OCI-LY3 (cell line): ENCODE measurements around the gene AGRN.

Experiments
- H2AFZ ChIP-seq: fragments of 200-600, 300-600 bp; shearing (Covaris generic); 2 replicates; pipeline ENCODE4 v1.6.0; 2014; ENCODE audit warnings: antibody characterized with exemption, low read depth, low read length
- H3K27ac ChIP-seq: fragments of 200-600, 300-600 bp; sonication (generic); 2 replicates; pipeline ENCODE4 v1.5.1; 2014; ENCODE audit warnings: mild to moderate bottlenecking, low read length, moderate library complexity, mixed read lengths
- H3K27me3 ChIP-seq: fragments of 200-600, 300-600 bp; sonication (generic); 2 replicates; pipeline ENCODE4 v1.6.1; 2014; ENCODE audit warnings: low read depth, low read length, mixed read lengths
- H3K36me3 ChIP-seq: fragments of 200-600, 300-600 bp; sonication (generic); replicated peaks from 2 replicates; pipeline ENCODE3; 2014; ENCODE audit warnings: low read depth, low read length, mixed read lengths
- H3K4me1 ChIP-seq: fragments of 300-600, 200-600 bp; sonication (generic); 2 replicates; pipeline ENCODE4 v1.6.1; 2014; ENCODE audit warnings: low read length, mixed read lengths
- H3K4me2 ChIP-seq: fragments of 200-600, 300-600 bp; sonication (generic); 2 replicates; pipeline ENCODE4 v1.6.1; 2014; ENCODE audit warnings: low read length, mixed read lengths
- H3K4me3 ChIP-seq: fragments of 300-600, 200-600 bp; sonication (generic); 2 replicates; pipeline ENCODE4 v1.5.1; 2014; ENCODE audit warnings: antibody characterized with exemption, mild to moderate bottlenecking, low read length, moderate library complexity
- H3K79me2 ChIP-seq: fragments of 300-600, 200-600 bp; shearing (Covaris generic); 2 replicates; pipeline ENCODE4 v1.6.1; 2014; ENCODE audit warnings: mild to moderate bottlenecking, low read length, mixed read lengths
- H3K9ac ChIP-seq: fragments of 300-600, 200-600 bp; shearing (Covaris generic); 2 replicates; pipeline ENCODE4 v1.6.0; 2014; ENCODE audit warnings: mild to moderate bottlenecking, low read length, moderate library complexity
- H3K9me3 ChIP-seq: fragments of 200-600, 300-600 bp; shearing (Covaris generic); 2 replicates; pipeline ENCODE4 v1.6.1; 2014; ENCODE audit warnings: low read length, mixed read lengths; ENCODE audit not compliant: insufficient read depth
- H4K20me1 ChIP-seq: fragments of 200-600, 300-600 bp; sonication (generic); 2 replicates; pipeline ENCODE4 v1.6.1; 2016; ENCODE audit warnings: low read length, mixed read lengths; ENCODE audit not compliant: insufficient read depth
- EZH2phosphoT487 ChIP-seq: fragments of 200-600 bp; shearing (Covaris generic); IDR thresholded peaks from 2 replicates; pipeline ENCODE4 v1.6.1; 2018; ENCODE audit warnings: antibody characterized with exemption, mixed run types, low read depth
- TF ChIP-seq, protein P1 (sequence below): fragments of 200-600, 300-600 bp; sonication (generic); IDR thresholded peaks from 2 replicates; pipeline ENCODE4 v1.5.1; 2014; ENCODE audit warnings: antibody characterized with exemption, low read length, low read depth

The AGRN gene

DNA sequence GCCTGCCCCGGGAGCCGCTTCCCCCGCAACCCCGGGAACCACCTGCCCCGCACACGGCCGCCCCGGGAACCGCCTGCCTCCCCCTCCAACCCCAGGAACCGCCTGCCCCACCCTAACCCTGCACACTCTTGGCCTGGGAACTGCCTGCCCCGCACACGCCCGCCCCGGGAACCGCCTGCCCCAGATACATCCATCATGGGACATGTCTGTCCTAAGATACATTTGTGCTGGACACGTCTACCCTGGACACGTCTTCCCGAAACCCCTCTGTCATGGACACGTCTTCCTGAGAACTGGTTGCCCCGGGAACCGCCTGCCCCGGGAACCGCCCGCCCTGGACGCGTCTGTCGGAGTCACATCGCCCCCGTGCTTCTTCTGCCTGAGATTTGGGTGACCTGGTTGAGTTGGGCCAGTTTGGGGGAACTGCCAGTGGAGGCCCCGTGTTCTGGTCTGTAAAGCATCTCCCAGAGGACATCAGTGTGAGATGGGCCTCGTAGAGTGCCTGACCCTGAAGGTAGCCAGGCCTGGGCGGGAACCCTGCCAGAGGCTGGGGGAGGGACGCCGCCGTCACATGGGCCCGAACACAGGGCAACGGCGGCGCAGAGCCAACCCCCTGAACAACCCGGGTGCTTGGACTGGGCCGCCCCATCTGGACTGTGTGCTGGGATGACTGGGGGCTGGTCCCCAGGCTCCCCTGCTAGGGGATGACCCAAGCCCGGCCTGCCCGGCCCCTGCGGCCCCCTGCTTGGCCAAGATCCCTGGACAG is 41.7 kb upstream of the AGRN start:
- H3K4me2 ChIP-seq, result no peak overlapping the region

DNA sequence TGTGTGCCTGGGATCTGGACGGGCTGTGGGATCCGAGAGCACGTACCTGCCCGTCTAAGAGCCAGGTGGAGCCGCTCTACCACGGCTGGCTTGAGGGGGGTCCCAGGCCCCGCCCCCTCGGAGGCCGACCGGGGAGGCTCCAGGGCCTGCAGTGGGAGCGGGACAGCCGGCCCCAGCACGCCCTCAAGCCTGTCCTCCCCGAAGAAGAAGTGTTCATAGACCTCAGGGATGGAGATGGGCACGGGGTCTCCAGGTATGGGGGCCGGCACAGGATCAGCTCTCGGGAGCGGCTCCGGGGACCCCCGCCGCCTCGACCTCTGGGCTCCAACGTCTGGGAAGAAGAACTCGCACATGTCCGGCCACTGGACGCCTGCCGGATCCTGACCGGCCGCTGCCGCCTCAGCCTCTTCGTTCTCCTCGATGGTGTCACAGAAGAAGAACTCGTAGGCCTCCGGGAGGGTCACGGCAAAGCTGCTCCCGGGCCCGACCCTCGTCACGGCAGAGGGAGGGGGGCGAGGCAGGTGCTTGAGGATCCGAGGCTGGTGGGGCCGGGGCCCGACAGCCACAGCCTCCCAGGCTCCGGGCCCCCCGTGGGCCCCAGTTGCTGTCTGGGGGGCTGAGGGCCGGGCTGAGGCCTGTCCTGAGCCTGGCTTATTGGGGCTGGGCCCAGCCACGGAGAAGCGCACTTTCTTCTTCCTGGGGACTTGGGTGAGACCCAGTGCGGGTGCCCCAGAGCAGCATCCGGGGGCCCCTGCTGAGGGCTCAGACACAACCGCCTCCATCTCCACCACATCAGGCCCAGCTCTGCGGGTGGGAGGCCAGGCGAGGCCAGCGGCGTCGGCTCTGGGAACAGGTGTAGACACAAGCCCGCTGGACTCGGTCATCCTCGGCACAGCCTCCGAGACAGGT is 40.8 kb upstream of the AGRN start:
- Histone ChIP-seq H3K27me3 (peaks cover 4% of the 10 kb centered on the region; the same call in 1 of the 2 replicates), H3K4me1 (no peaks in the 10 kb centered on the region)

More for the DNA sequence above, 41.7 kb upstream of the AGRN start:
- no peak for TF ChIP-seq EZH2phosphoT487
- TF ChIP-seq, protein P1, sequence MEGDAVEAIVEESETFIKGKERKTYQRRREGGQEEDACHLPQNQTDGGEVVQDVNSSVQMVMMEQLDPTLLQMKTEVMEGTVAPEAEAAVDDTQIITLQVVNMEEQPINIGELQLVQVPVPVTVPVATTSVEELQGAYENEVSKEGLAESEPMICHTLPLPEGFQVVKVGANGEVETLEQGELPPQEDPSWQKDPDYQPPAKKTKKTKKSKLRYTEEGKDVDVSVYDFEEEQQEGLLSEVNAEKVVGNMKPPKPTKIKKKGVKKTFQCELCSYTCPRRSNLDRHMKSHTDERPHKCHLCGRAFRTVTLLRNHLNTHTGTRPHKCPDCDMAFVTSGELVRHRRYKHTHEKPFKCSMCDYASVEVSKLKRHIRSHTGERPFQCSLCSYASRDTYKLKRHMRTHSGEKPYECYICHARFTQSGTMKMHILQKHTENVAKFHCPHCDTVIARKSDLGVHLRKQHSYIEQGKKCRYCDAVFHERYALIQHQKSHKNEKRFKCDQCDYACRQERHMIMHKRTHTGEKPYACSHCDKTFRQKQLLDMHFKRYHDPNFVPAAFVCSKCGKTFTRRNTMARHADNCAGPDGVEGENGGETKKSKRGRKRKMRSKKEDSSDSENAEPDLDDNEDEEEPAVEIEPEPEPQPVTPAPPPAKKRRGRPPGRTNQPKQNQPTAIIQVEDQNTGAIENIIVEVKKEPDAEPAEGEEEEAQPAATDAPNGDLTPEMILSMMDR, result no peak
- H3K79me2 ChIP-seq, result no peaks in the 10 kb centered on the region
- no peaks in the 10 kb centered on the region for H3K9me3 ChIP-seq
- peaks cover 4% of the 10 kb centered on the region; the same call in 1 of the 2 replicates for H3K27me3 ChIP-seq
- H3K4me1 ChIP-seq, result no peaks in the 10 kb centered on the region
- no peak overlapping the region for H2AFZ ChIP-seq
- no peaks in the 10 kb centered on the region for H4K20me1 ChIP-seq
- no peak overlapping the region for H3K9ac ChIP-seq
- H3K27ac ChIP-seq, result no peak overlapping the region
- H3K4me3 ChIP-seq, result no peak overlapping the region
- no peaks in the 10 kb centered on the region for H3K36me3 ChIP-seq

DNA sequence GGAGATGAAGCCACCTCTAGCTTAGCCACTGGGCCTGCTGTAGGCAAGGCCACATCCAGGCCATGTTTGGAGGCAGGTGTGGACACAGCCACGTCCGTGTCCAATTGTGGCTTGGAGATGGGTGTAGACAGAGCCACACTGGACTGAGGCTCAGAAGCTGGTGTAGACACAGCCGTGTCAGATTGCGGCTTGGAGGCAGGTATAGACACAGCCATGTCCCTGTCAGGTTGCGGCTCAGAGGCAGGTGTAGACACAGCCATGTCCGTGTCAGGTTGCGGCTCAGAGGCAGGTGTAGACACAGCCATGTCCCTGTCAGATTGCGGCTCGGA is 40.2 kb upstream of the AGRN start:
- no peaks in the 10 kb centered on the region for H3K4me1 ChIP-seq
- H3K9ac ChIP-seq, result no peak overlapping the region
- H3K27ac ChIP-seq, result no peak overlapping the region
- TF ChIP-seq, protein P1, result no peak
- TF ChIP-seq EZH2phosphoT487, result no peak
- H3K79me2 ChIP-seq, result no peaks in the 10 kb centered on the region
- no peak overlapping the region for H3K4me2 ChIP-seq
- H4K20me1 ChIP-seq, result no peaks in the 10 kb centered on the region
- no peak overlapping the region for H3K4me3 ChIP-seq
- H3K9me3 ChIP-seq, result no peaks in the 10 kb centered on the region
- no peak overlapping the region for H2AFZ ChIP-seq
- no peaks in the 10 kb centered on the region for H3K36me3 ChIP-seq
- H3K27me3 ChIP-seq, result peaks cover 4% of the 10 kb centered on the region; the same call in 1 of the 2 replicates

More for the DNA sequence above, 40.8 kb upstream of the AGRN start:
- TF ChIP-seq, protein P1, result no peak
- TF ChIP-seq EZH2phosphoT487, result no peak
- H3K36me3 ChIP-seq, result no peaks in the 10 kb centered on the region
- H2AFZ ChIP-seq, result no peak overlapping the region
- no peak overlapping the region for H3K9ac ChIP-seq
- no peak overlapping the region for H3K27ac ChIP-seq
- no peaks in the 10 kb centered on the region for H3K9me3 ChIP-seq
- H3K4me3 ChIP-seq, result no peak overlapping the region
- no peaks in the 10 kb centered on the region for H3K79me2 ChIP-seq
- no peak overlapping the region for H3K4me2 ChIP-seq
- no peaks in the 10 kb centered on the region for H4K20me1 ChIP-seq

DNA sequence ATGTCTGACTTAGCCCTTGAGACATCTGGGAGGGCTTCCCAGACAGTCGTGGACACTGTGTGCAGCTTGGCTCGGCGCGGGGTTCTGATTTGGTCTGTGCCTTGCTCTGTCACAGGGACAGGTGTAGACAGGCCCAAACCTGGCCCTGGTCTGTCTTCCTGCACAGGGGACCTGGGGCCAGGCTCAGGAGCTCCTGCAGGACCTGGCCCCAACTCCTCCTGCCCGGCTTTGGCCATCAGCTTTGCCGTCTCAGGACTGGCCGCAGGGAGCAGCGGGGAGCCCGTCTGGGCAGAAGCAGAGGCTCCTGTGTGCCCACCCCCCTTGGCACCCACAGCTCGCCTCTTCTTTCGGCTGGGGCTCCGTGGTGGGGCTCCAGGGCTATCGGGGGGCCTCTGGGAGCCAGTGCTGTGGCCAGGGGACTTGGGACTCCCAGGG is 39.8 kb upstream of the AGRN start:
- H2AFZ ChIP-seq, result no peak overlapping the region
- H3K4me3 ChIP-seq, result no peak overlapping the region
- H3K79me2 ChIP-seq, result no peaks in the 10 kb centered on the region
- no peak overlapping the region for H3K9ac ChIP-seq
- H4K20me1 ChIP-seq, result no peaks in the 10 kb centered on the region
- no peaks in the 10 kb centered on the region for H3K9me3 ChIP-seq
- peaks cover 4% of the 10 kb centered on the region; the same call in 1 of the 2 replicates for H3K27me3 ChIP-seq
- H3K4me1 ChIP-seq, result no peaks in the 10 kb centered on the region
- no peak overlapping the region for H3K27ac ChIP-seq
- no peak overlapping the region for H3K4me2 ChIP-seq
- no peaks in the 10 kb centered on the region for H3K36me3 ChIP-seq
- no peak for TF ChIP-seq EZH2phosphoT487
- TF ChIP-seq, protein P1, result no peak
